Effector CD4-positive, alpha-beta T cell (primary cell): ENCODE data around the gene GORASP2.

Experiments used
- DNase-seq: peaks from one replicate; pipeline ENCODE4 v3.0.0-alpha.2; 2020

Gene GORASP2

DNA sequence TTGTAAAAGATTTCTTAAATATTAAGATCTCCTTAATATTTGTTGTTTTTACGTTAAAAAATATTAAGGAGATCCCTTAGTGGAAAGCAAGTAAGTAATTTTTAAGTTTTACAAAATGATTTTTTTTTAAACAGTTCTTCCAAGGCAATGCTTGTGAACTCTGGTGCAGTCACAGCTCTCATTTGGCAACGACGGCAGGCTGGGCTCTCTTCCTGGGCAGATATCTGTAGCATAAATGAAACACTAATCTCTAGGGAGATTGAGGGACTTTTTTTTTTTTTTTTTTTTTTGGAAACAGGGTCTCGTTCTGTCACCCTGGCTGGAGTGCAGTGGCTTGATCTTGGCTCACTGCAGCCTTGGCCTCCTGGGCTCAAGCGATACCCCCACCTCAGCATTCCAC lies 38.5 kb downstream of the GORASP2 start:
- DNase-seq: no peak

GRCh38 chr2:170968205-170969003 lies 39.4 kb downstream of the GORASP2 start:
- DNase-seq: no peak

DNA sequence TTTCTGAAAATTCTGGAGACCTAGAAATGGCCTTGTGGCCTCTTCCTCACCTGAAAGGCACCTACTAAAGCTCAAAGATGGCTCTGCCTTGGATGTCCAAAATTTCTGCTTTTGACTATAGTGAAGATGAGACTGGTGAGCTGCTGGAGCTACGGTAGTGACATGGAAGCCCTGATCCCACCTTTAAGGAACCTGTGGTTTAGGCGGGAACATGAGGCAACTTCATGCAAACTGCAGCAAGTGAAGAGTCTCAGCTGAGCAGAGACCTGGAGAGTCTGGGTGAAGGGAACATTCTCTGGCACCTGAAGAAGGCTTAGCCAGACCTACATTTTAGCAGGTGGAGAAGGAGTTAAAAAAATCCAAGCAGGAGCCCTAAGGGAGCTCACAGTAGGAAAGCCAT lies 40.0 kb downstream of the GORASP2 start:
- no peak for DNase-seq

GRCh38 chr2:170969872-170970496 lies 40.9 kb downstream of the GORASP2 start:
- DNase-seq: no peak

DNA sequence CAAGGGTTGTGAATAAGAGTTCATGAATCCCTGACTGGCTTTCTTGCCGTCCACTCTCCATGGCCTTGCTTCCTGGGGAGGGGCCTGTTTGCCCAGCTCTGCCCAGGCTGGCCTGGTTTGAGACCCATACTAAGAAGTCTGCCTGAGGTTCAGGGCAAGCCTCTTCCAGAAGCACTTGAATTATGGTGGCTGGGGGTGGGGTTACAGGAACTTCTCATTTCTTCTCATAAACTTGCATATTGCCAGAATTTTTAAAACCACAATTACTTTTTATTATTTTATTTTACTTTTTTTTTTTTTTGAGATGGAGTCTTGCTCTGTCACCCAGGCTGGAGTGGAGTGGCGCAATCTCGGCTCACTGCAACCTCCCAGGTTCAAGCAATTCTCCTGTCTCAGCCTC lies 42.0 kb downstream of the GORASP2 start:
- DNase-seq: no peak

DNA sequence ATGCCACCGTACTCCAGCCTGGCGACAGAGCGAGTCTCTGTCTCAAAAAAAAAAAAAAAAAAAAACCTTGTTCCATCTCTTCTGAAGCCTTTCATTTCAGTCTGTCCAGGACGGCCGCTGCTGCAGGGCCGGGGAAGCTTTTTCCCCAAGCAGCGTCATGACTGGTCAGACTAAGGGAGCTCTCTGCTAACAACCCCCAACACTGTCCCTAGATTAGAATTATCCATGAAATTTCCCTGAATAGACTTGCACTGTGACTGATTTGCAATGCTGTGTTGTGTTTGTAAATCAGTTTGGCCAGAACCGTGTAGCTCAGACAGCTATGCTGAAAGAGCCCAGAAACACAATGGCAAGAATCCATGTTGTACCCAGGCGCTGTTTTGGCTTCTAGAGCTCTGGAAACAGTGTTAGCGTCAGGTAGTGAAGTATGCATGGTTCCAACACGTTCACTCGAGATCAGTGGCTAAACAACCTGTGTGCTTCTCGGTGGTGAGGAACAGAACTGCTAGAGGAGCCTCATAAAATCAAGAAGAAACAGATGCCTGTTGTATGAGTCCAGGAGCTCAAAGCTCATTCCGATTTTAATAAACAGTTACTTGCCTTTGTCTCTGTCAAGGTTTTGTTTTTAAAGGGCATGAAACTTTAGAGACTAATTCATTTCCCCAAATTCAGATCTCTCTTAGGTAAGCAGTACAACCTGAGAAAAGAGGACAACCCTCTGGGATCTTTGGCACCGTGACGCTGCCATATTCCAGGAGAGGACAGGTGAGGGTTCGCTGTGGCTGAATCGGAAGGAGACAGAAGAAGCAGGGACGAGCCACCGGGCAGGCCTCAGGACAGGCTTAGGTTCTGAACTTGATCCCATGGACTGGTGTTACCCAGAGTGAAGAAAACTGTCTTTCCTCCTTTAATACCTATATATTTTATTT lies 43.5 kb downstream of the GORASP2 start:
- no peak for DNase-seq

DNA sequence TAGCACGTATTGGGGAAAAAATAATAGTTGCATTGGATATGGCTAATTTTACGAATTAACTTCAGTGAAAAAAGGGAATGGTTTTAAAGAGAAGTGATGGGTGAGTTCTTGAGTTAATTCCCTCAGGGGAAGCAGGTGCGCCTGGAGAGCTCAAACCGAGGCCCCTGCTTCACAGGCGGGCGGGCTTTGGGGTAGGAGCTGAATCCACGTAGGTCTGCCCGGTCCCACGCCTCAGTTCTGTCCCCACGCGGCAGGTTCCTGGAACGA lies 44.1 kb downstream of the GORASP2 start:
- DNase-seq: no peak

DNA sequence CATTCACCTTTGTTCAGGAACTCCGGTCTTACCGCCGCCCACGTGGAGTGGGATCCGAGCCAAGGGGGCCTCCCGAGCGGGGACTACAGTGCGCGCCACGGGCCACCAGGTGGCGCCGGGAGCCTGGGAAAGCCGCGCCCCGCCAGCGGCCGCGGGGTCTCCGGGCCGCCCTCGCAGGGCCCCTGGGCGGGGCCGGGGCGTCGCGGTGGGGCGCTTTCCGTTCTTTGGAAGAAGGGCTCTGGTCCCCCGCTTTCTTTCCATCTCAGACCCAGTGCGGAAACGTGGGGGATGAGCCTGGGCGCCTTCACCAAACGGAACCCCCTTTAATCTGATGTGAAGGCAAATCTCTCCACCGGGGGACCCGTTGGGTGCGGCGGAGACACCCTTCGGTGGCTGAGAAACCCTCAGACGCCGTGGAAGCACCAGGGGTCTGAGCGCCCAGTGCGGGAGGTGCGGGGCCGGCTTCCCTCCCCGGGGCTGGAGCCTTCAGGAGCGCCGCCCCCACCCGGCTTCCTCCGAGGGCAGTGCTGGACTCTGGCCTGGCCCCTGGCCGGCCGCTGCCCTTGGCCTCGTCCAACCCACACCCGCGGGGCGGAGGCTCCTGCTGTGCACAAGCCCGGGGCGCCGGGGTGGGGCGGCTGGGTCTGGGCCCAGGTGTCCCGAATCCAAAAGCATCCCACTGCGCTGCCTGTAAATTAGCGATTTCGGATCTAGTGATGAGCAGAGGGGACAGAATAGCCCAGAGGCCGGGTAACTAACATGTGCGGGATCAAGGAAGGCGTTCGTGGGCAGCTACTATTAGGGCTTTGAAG lies 44.6 kb downstream of the GORASP2 start:
- peak; percentile 83 for DNase-seq

DNA sequence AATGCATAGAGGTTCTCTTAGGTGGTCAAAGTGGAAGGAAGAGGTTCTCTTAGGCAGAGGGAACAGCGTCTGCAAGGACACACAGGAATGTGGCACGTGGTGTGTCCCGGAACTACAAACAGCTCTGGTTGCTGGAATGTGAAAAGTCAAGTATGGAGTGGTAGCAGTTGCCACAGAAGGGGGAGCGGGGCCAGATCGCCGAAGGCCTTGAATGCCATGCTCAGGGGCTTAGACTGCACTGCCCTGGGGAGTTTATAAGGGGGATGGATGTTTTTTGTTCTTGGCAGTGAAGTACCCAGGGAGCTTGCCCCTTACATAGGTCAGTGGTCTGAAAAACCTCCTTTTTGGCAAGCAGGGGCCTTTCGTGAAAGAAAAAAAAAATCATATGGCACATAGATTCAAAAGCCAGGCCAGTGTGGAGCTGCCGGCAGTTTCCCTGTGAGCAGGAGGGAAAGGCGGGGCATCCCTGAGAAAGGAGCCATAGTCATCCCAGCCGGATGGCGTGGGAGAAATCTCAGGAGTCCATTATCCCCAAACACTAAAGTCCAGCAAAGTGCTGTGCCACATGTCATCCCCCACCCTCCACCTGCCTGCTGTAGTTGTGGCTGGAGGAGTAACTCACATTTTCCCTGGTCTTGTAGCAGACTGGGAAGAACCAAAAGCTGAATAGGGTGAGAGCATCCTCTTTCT lies 45.4 kb downstream of the GORASP2 start:
- no peak for DNase-seq

GRCh38 chr2:170975127-170975942 lies 46.3 kb downstream of the GORASP2 start:
- DNase-seq: no peak

DNA sequence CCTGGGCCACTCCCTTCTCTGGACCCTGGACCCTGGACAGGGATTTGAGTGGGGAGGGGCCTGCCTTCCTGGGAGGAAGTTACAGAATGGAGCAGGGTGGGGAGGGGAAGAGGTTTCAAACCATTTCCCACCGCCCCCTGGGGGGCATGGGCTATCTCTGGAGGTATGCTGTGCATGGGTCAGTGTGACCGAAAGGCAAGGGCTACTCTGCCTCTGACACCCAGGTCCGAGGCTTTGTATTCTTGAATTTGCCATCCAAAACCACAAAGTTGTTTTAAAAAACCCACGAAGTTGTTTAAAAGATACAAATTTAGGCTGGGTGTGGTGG lies 46.9 kb downstream of the GORASP2 start:
- no peak for DNase-seq

DNA sequence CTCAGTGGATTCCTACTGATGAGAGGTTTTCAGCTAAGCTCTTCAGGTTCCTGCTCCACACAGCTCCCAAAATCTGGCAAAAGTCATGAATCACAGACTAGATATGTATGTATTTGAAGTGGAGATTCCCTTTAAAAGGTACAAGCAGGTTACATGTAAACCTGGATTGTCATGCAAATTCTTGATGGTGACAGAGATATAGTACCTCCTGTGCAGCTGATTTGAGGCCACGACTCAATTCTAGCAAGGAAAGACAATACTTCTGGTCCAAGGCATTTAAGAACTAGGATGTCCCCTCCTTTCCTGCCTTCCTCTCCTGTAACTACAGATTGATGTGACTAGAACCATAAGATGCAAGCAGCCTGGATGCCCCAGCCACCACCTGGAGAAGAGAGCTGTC lies 55.0 kb downstream of the GORASP2 start:
- DNase-seq: no peak

- no peak for DNase-seq
Observed at GRCh38 chr2:170985407-170985806, 56.4 kb downstream of the GORASP2 start.

GRCh38 chr2:170986566-170987258 lies 57.7 kb downstream of the GORASP2 start:
- DNase-seq: no peak

DNA sequence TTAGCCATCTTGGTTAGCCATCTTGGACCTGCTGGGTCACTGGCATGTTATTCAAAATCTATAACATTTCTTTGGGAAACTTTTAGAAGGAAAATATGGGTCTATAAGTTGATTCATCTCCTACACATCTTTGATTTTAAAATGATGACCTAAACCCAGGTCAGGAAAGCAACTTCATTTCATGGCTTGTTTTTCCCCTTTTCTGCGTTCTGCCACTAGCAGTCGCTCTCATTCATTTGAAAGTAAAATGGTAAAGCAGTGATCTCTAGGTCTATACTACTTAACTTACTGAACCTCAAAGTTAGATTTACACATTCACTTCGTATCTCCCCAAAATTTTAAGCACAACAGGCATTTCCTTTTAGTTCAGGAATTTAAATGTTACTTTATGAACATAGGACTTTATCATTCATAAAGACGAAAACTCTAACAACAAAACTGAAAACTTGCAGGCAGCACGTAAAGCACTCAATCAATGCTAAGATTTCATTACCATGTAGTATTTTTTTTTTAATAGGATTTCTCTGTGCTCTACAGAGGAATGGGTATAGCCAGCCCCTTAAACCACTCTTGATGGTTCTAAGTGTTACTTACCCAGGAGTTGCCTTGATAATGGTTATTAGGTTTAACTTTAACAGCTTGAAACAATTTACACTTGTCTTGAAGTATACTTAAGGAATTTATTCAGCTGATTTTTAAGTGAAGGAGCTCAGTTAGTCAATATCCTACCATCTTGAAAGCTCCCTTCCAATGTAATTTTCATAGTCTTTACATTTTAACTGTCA lies 62.5 kb downstream of the GORASP2 start:
- DNase-seq: no peak

GRCh38 chr2:170996316-170996715 lies 67.3 kb downstream of the GORASP2 start:
- no peak for DNase-seq

DNA sequence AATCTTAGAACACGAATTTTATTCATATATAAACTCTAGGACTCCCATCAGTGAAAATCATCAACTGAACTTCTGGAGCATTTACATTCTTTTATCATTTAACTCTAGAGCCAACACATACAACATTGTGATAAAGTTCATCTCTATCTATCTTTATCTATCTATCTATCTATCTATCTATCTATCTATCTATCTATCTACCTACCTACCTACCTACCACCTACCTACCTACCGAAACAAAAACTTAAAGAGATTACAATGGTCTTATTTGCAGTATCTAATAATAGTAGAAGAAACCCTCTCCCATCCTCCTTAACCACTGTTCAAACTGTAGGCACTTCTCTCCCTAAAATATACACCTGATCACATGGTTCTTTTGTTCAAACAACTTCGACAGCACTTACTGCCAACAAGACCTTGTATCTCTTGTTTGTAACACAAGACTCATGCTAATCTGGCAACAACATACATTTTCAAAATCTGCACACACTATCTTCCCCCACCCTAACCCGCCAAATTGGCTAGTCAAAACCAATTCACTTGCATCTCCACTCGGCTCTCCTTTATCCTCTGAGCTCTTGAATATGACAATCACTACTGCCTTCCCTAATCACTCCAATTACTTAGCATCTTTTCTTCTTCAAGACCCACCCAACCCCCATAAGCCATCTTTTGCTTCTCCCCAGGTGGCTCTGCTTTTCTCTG lies 69.0 kb downstream of the GORASP2 start:
- no peak for DNase-seq

DNA sequence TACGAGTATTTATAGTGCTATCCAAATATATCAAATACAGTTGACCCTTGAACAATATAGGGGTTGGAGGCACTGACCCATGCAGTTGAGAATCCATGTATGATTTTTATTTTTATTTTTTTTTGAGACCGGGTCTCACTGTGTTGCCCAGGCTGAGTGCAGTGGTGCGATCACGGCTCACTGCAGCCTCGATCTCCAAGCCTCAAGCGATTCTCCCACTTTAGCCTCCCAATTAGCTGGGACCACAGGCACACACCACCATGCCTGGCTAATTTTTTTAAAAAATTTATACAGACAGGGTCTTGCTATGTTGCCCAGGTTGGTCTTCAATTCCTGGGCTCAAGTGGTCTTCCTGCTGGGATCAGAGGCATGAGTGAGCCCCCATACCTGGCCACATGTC lies 70.6 kb downstream of the GORASP2 start:
- no peak for DNase-seq

GRCh38 chr2:171004363-171004762 lies 75.3 kb downstream of the GORASP2 start:
- no peak for DNase-seq
